Measurements from ENCODE around the gene HLA-DMB. TPM values are rescaled to one million over a fixed set of nuclear protein-coding genes. Genes with fewer than 3 reads are reported as not detected.
A peak's percentile ranks its signal among the peaks of the same experiment; 100 is the strongest.

The HLA-DMB gene
- polyA plus RNA-seq, 1 donor from 2014 or later: 2.9 TPM

- Histone ChIP-seq H3K36me3 (ENCODE audit: insufficient read depth, low read length) (peaks cover 24% of the 10 kb centered on the region), H3K4me3 (ENCODE audit: low read length) (peak overlapping the region; percentile 97), H3K27ac (ENCODE audit: low read length) (no peak overlapping the region), H2AFZ (ENCODE audit: low read depth, low read length) (no peak overlapping the region), H4K20me1 (ENCODE audit: insufficient read depth) (peaks cover 66% of the 10 kb centered on the region), H3K4me2 (ENCODE audit: low read length) (peak overlapping the region; percentile 90), H3K9me3 (ENCODE audit: low read length) (no peaks in the 10 kb centered on the region), H3K79me2 (replicated peaks; ENCODE audit: insufficient read depth, low read length) (peaks cover 72% of the 10 kb centered on the region), H3K27me3 (ENCODE audit: insufficient read depth, low read depth, low read length) (no peaks in the 10 kb centered on the region), H3K9ac (ENCODE audit: low read length) (peak overlapping the region; percentile 95), H3F3A (ENCODE audit: insufficient read depth, low read length, poor library complexity, severe bottlenecking) (peaks cover 4% of the 10 kb centered on the region), H3K9me2 (ENCODE audit: insufficient read depth, low read length) (no peaks in the 10 kb centered on the region)
- no peak for TF ChIP-seq REST (IDR thresholded peaks at IDR 0.05; ENCODE audit: borderline replicate concordance)
Measured at GRCh38 chr6:32975886-32976285, 35.1 kb upstream of the HLA-DMB start.

- H3K9me2 ChIP-seq (ENCODE audit: insufficient read depth, low read length): no peaks in the 10 kb centered on the region
- H3K9me3 ChIP-seq (ENCODE audit: low read length): no peaks in the 10 kb centered on the region
- no peaks in the 10 kb centered on the region for H3K27me3 ChIP-seq (ENCODE audit: insufficient read depth, low read depth, low read length)
- H4K20me1 ChIP-seq (ENCODE audit: insufficient read depth): peaks cover 66% of the 10 kb centered on the region
- H2AFZ ChIP-seq (ENCODE audit: low read depth, low read length): no peak overlapping the region
- peak overlapping the region; percentile 97 for H3K4me3 ChIP-seq (ENCODE audit: low read length)
- H3K36me3 ChIP-seq (ENCODE audit: insufficient read depth, low read length): peaks cover 18% of the 10 kb centered on the region
- peaks cover 82% of the 10 kb centered on the region for H3K79me2 ChIP-seq (replicated peaks; ENCODE audit: insufficient read depth, low read length)
- TF ChIP-seq RAD21 (conservative IDR thresholded peaks at IDR 0.05): no peak
- TF ChIP-seq CTCF (IDR thresholded peaks at IDR 0.05; ENCODE audit: poor library complexity, severe bottlenecking): no peak
- no peak for TF ChIP-seq MXI1 (conservative IDR thresholded peaks at IDR 0.05; ENCODE audit: poor library complexity, severe bottlenecking)
- no peak for TF ChIP-seq POLR2AphosphoS5 (IDR thresholded peaks at IDR 0.05)
- TF ChIP-seq EZH2 (IDR thresholded peaks at IDR 0.05; ENCODE audit: borderline replicate concordance, insufficient read depth, low read length, poor library complexity, severe bottlenecking): no peak
- TF ChIP-seq REST (IDR thresholded peaks at IDR 0.05; ENCODE audit: borderline replicate concordance): no peak
- TF ChIP-seq TAF1 (IDR thresholded peaks at IDR 0.05; ENCODE audit: low read depth): no peak
- TF ChIP-seq EP300 (conservative IDR thresholded peaks at IDR 0.05; ENCODE audit: poor library complexity, severe bottlenecking): no peak
- TF ChIP-seq SMC3 (conservative IDR thresholded peaks at IDR 0.05; ENCODE audit: poor library complexity): no peak
- peaks cover 8% of the 10 kb centered on the region for H3F3A ChIP-seq (ENCODE audit: insufficient read depth, low read length, poor library complexity, severe bottlenecking)
- peak overlapping the region; percentile 90 for H3K4me2 ChIP-seq (ENCODE audit: low read length)
- H3K27ac ChIP-seq (ENCODE audit: low read length): peak overlapping the region; percentile 89
- H3K9ac ChIP-seq (ENCODE audit: low read length): peak overlapping the region; percentile 95
Measured at GRCh38 chr6:32974541-32975308, 33.9 kb upstream of the HLA-DMB start.
